NCI-H1105 treated with DMSO at 0.1 percent for 48 hours (cell line): Measurements from ENCODE around the gene ALKBH6.

Source experiments
- DNase-seq: peaks from one replicate; lab custom pipeline; 2025; lab: John Stamatoyannopoulos, UW

The ALKBH6 gene

GRCh38 chr19:36030264-36031148 lies 16.5 kb upstream of the ALKBH6 start:
- DNase-seq = no peak

GRCh38 chr19:36028313-36029041 lies 14.5 kb upstream of the ALKBH6 start:
- DNase-seq = no peak

- DNase-seq = no peak
Measured at GRCh38 chr19:36027696-36028095, 13.7 kb upstream of the ALKBH6 start.

- DNase-seq = no peak
Measured at GRCh38 chr19:36026091-36026876, 12.3 kb upstream of the ALKBH6 start.

- DNase-seq = no peak
Measured at GRCh38 chr19:36025541-36025940, 11.5 kb upstream of the ALKBH6 start.

GRCh38 chr19:36023432-36023831 lies 9.4 kb upstream of the ALKBH6 start:
- DNase-seq = no peak

- DNase-seq = no peak
Measured at GRCh38 chr19:36019061-36019670, 5.2 kb upstream of the ALKBH6 start.

- no peak for DNase-seq
Measured at GRCh38 chr19:36013280-36014011, 567 bp downstream of the ALKBH6 start.

- DNase-seq = no peak
Measured at GRCh38 chr19:36010402-36010801, 3.6 kb downstream of the ALKBH6 start.

- DNase-seq = no peak
Measured at GRCh38 chr19:36009633-36010379, 4.2 kb downstream of the ALKBH6 start.

- DNase-seq = peak; percentile 66
Measured at GRCh38 chr19:36009220-36009619, 4.8 kb downstream of the ALKBH6 start.

- DNase-seq = peak; percentile 24
Measured at GRCh38 chr19:36008336-36008978, 5.6 kb downstream of the ALKBH6 start, which contains the start of gene SYNE4. TSS of gene SYNE4 (minus strand) at chr19:36008813. CDS start at chr19:36008681, 132 bp downstream.

GRCh38 chr19:36006955-36007354 lies 7.1 kb downstream of the ALKBH6 start:
- no peak for DNase-seq

- DNase-seq = no peak
Measured at GRCh38 chr19:36003284-36003683, 10.7 kb downstream of the ALKBH6 start.

GRCh38 chr19:36001605-36002004 lies 12.4 kb downstream of the ALKBH6 start:
- DNase-seq = no peak

- no peak for DNase-seq
Measured at GRCh38 chr19:35996777-35997176, 17.2 kb downstream of the ALKBH6 start.

GRCh38 chr19:35995048-35995993 lies 18.7 kb downstream of the ALKBH6 start, which contains the start of gene SDHAF1:
TSS of gene SDHAF1 (plus strand) at chr19:35995188. CDS start at chr19:35995275, 87 bp downstream.
- peak; percentile 91 for DNase-seq

GRCh38 chr19:35993923-35994598 lies 20.0 kb downstream of the ALKBH6 start:
- DNase-seq = no peak
